ENCODE data around the gene PEAK1.

- TF ChIP-seq CTCF (IDR thresholded peaks at IDR 0.05) (no peak), RAD21 (conservative IDR thresholded peaks at IDR 0.05 in 1 of 2, IDR thresholded peaks at IDR 0.05 in 1 of 2) (no peak), NR3C1 (IDR thresholded peaks at IDR 0.05) (no peak)
These were observed 304.7 kb downstream of the PEAK1 start for GRCh38 chr15:77115179-77115578.

All from A549 (cell line).